Measurements from ENCODE around the gene NPIPB6.

NPIPB6 gene

DNA sequence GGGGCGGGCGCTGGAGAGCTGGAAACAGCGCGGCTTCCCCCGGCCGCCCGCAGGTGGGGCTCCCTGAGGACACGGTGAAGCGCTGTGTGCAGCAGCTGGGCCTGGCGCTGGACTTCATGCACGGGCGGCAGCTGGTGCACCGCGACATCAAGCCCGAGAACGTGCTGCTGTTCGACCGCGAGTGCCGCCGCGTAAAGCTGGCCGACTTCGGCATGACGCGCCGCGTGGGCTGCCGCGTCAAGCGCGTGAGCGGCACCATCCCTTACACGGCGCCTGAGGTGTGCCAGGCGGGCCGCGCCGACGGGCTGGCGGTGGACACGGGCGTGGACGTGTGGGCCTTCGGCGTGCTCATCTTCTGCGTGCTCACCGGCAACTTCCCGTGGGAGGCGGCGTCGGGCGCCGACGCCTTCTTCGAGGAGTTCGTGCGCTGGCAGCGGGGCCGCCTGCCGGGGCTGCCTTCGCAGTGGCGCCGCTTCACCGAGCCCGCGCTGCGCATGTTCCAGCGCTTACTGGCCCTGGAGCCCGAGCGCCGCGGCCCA lies 43.2 kb downstream of the NPIPB6 start:
- Histone ChIP-seq H3K27ac (ENCODE audit: low read length) (no peak overlapping the region), H3K27me3 (ENCODE audit: control insufficient read depth, insufficient read depth, low read length) (no peaks in the 10 kb centered on the region), H3K9ac (ENCODE audit: low read length) (no peak overlapping the region), H3K36me3 (ENCODE audit: control insufficient read depth, low read depth, low read length) (peaks cover 10% of the 10 kb centered on the region), H3K4me1 (ENCODE audit: control insufficient read depth, low read depth, low read length) (no peaks in the 10 kb centered on the region), H3K4me3 (ENCODE audit: low read length) (no peak overlapping the region), H3K9me3 (ENCODE audit: control insufficient read depth, low read depth, low read length) (no peaks in the 10 kb centered on the region)

DNA sequence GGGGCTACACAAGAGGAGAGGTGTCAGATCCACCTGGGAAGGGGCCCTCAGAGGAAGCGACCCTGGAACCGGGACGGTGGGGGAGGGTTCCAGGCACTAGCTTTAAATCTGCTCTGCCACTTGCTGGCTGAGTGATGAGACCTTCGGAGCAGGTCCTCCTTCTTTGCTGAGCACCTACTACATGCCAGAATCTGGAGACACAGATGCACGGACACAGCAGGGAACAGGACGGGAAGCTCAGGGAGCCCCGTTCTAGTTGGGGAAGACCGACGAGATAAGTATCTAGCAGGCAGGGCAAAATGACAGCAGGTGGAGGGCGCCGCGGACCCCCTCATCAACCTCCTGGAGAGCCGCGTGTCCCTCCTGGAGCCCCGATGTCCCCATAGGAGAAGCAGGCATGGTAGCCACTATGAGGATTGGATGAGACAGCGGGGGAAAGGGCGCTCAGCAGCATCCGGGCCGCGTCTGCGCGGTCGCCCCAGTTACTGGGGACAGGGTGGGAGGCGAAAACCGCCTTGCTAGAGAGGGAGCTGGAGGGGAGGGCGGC lies 43.8 kb downstream of the NPIPB6 start:
- H3K27ac ChIP-seq (ENCODE audit: low read length) = no peak overlapping the region
- peaks cover 10% of the 10 kb centered on the region for H3K36me3 ChIP-seq (ENCODE audit: control insufficient read depth, low read depth, low read length)
- H3K9me3 ChIP-seq (ENCODE audit: control insufficient read depth, low read depth, low read length) = no peaks in the 10 kb centered on the region
- no peaks in the 10 kb centered on the region for H3K27me3 ChIP-seq (ENCODE audit: control insufficient read depth, insufficient read depth, low read length)
- no peak overlapping the region for H3K4me3 ChIP-seq (ENCODE audit: low read length)
- H3K9ac ChIP-seq (ENCODE audit: low read length) = no peak overlapping the region
- H3K4me1 ChIP-seq (ENCODE audit: control insufficient read depth, low read depth, low read length) = no peaks in the 10 kb centered on the region

DNA sequence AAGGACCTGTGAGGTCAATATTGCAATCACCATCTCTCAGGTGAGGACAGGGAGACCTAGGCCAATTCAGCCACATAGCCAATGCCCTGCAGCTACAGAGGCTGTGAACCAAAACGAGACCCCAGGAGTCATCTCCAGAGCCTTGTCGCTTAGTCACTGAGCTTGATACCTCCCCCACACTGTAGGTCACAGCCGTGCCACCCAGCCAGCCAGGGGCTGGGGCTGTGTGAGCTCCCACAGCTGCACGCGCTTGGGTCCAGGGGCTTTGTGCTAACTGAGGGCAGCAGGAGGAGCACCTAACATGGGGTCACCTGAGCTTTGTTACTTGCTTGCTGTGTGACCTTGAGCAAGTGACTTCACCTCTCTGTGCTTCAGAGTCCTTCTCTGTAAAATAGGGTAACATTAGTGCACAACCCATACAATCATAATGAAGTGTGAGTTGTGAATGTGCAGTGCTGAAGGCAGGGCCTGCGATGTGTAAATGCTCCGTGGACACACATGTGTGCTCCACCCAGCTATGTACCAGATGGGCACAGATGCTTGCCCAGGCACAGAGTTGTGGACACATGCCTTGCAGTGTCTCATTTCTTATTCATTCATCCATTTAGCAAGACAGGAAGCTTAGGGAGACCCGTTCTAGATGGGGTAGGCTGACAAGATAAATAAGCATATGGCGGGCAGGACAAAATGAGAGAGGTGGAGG lies 45.1 kb downstream of the NPIPB6 start:
- no peak overlapping the region for H3K9ac ChIP-seq (ENCODE audit: low read length)
- H3K9me3 ChIP-seq (ENCODE audit: control insufficient read depth, low read depth, low read length) = no peaks in the 10 kb centered on the region
- H3K36me3 ChIP-seq (ENCODE audit: control insufficient read depth, low read depth, low read length) = peaks cover 10% of the 10 kb centered on the region
- H3K27ac ChIP-seq (ENCODE audit: low read length) = no peak overlapping the region
- no peaks in the 10 kb centered on the region for H3K27me3 ChIP-seq (ENCODE audit: control insufficient read depth, insufficient read depth, low read length)
- no peaks in the 10 kb centered on the region for H3K4me1 ChIP-seq (ENCODE audit: control insufficient read depth, low read depth, low read length)
- H3K4me3 ChIP-seq (ENCODE audit: low read length) = no peak overlapping the region

DNA sequence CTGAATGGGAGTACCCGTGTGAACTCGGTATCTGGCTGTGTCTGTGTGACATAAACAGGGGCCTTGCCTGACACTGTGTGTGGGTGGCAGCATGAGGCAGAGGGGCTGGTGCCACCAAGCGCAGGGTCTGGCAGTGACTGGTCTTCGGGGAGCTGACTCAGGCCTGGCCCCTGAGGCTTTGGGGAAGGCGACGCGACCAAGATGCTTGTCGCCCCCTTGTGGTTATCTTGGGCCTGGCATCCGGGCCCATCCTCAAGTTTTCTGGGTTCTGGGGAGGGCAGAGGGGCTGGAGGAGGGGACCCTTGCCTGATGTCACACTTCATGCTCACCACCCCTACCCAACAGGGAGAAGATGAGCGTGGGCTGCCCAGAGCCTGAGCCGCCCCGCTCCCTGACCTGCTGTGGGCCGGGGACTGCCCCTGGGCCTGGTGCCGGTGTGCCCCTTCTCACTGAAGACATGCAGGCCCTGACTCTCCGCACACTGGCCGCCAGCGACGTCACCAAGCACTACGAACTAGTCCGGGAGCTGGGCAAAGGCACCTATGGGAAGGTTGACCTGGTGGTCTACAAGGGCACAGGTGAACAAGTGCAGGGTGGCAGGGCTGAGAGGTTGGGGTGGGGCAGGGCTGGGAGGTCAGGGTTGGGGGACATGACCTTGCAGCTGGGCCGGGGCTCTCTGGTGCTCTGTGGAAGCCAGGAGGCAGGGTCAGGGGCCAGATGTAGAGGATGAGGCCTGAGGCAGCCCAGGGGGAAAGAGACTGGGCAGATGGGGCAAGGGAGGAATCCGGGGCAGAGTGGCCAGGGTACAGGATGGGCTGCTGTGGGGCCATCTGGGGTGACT lies 46.0 kb downstream of the NPIPB6 start:
- H3K27me3 ChIP-seq (ENCODE audit: control insufficient read depth, insufficient read depth, low read length) = no peaks in the 10 kb centered on the region
- H3K4me3 ChIP-seq (ENCODE audit: low read length) = no peak overlapping the region
- H3K9me3 ChIP-seq (ENCODE audit: control insufficient read depth, low read depth, low read length) = no peaks in the 10 kb centered on the region
- H3K27ac ChIP-seq (ENCODE audit: low read length) = no peak overlapping the region
- H3K36me3 ChIP-seq (ENCODE audit: control insufficient read depth, low read depth, low read length) = peaks cover 10% of the 10 kb centered on the region
- H3K9ac ChIP-seq (ENCODE audit: low read length) = no peak overlapping the region
- H3K4me1 ChIP-seq (ENCODE audit: control insufficient read depth, low read depth, low read length) = no peaks in the 10 kb centered on the region

DNA sequence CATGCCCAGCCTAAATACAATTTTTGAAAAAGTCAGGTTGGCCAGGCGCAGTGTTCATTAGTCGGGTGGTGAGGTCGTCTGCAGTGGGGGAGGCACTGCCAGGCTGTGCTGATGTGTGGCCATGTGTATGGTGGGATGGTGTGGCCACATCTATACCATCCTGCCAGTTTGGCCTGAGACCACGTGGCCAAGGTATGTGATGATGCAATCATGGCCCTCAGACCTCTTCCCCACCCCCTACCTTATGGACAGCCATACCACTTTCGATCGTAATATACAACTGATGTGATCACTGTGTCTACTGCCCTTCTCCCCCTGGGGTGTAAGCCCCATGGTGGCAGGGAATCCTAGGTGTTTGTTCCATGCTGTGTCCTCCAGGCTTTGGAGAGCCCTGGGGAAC lies 47.3 kb downstream of the NPIPB6 start:
- no peaks in the 10 kb centered on the region for H3K4me1 ChIP-seq (ENCODE audit: control insufficient read depth, low read depth, low read length)
- no peak overlapping the region for H3K9ac ChIP-seq (ENCODE audit: low read length)
- no peak overlapping the region for H3K4me3 ChIP-seq (ENCODE audit: low read length)
- H3K27me3 ChIP-seq (ENCODE audit: control insufficient read depth, insufficient read depth, low read length) = no peaks in the 10 kb centered on the region
- no peak overlapping the region for H3K27ac ChIP-seq (ENCODE audit: low read length)
- no peaks in the 10 kb centered on the region for H3K9me3 ChIP-seq (ENCODE audit: control insufficient read depth, low read depth, low read length)
- H3K36me3 ChIP-seq (ENCODE audit: control insufficient read depth, low read depth, low read length) = peaks cover 10% of the 10 kb centered on the region

DNA sequence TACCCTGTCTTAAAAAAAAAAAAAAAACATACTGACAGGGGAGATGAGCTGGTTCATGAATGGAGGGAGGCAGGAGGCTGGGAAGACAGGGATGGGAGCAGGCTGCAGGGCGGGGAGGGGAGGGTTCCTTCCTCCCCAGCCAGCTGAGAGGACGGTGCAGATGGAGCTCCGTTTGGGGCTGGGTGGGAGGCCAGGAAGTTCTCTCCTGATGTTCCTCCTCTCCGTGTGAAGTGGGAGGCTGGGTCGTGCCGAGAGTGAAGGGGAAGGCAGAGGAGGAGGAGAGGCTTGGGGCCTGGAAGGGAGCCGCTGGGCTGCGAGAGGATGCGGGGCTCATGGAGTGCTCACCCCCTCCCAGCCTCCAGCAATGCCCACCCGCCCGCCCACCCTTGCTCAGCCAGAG lies 49.7 kb downstream of the NPIPB6 start:
- peaks cover 7% of the 10 kb centered on the region for H3K36me3 ChIP-seq (ENCODE audit: control insufficient read depth, low read depth, low read length)
- H3K9me3 ChIP-seq (ENCODE audit: control insufficient read depth, low read depth, low read length) = no peaks in the 10 kb centered on the region
- no peak overlapping the region for H3K27ac ChIP-seq (ENCODE audit: low read length)
- no peaks in the 10 kb centered on the region for H3K27me3 ChIP-seq (ENCODE audit: control insufficient read depth, insufficient read depth, low read length)
- H3K4me1 ChIP-seq (ENCODE audit: control insufficient read depth, low read depth, low read length) = no peaks in the 10 kb centered on the region
- no peak overlapping the region for H3K9ac ChIP-seq (ENCODE audit: low read length)
- H3K4me3 ChIP-seq (ENCODE audit: low read length) = no peak overlapping the region

DNA sequence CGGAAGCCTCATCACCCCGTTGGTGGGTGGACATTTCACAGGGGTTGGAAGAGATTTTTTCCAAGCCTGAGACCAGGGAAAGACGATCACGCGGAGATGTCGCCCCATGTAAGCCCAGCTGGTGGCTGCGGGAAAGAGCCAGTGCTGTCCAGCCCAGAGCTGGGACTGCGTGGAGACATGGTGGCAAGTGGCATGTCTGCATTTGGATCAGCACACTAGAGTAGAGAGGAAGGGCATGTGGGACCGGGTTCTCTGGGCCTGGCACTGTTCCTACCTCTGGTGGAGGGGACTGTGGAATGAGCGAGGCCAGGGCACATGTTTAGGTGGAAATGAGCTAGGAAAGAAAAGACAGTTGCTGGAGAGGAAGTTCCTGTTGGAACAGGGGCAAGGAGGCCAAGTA lies 51.0 kb downstream of the NPIPB6 start:
- Histone ChIP-seq H3K27ac (ENCODE audit: low read length) (no peak overlapping the region), H3K36me3 (ENCODE audit: control insufficient read depth, low read depth, low read length) (peaks cover 4% of the 10 kb centered on the region), H3K4me3 (ENCODE audit: low read length) (no peak overlapping the region), H3K4me1 (ENCODE audit: control insufficient read depth, low read depth, low read length) (no peaks in the 10 kb centered on the region), H3K9ac (ENCODE audit: low read length) (no peak overlapping the region), H3K27me3 (ENCODE audit: control insufficient read depth, insufficient read depth, low read length) (no peaks in the 10 kb centered on the region), H3K9me3 (ENCODE audit: control insufficient read depth, low read depth, low read length) (no peaks in the 10 kb centered on the region)

DNA sequence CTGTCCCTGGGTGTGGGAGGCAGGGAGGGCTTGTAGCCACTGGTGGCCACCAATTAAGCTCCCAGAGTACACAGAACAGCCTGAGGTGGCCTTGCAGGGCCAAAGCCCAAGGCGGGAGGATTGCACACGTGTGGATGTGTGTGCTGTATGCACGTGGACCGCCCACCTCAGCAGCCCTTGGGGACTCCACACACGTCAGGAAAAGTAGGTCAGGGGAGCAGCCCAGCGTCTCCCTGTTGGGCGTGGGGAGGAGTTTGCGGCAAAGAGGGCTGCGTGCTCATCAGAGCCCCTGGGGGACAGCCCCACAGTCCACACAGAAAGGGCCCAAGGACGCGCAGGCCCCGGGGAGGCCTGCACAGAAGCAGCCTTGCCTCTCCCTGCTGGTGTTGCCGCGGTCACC lies 51.4 kb downstream of the NPIPB6 start:
- Histone ChIP-seq H3K4me3 (ENCODE audit: low read length) (no peak overlapping the region), H3K9ac (ENCODE audit: low read length) (no peak overlapping the region), H3K27me3 (ENCODE audit: control insufficient read depth, insufficient read depth, low read length) (no peaks in the 10 kb centered on the region), H3K4me1 (ENCODE audit: control insufficient read depth, low read depth, low read length) (no peaks in the 10 kb centered on the region), H3K9me3 (ENCODE audit: control insufficient read depth, low read depth, low read length) (no peaks in the 10 kb centered on the region), H3K36me3 (ENCODE audit: control insufficient read depth, low read depth, low read length) (peaks cover 4% of the 10 kb centered on the region), H3K27ac (ENCODE audit: low read length) (no peak overlapping the region)

DNA sequence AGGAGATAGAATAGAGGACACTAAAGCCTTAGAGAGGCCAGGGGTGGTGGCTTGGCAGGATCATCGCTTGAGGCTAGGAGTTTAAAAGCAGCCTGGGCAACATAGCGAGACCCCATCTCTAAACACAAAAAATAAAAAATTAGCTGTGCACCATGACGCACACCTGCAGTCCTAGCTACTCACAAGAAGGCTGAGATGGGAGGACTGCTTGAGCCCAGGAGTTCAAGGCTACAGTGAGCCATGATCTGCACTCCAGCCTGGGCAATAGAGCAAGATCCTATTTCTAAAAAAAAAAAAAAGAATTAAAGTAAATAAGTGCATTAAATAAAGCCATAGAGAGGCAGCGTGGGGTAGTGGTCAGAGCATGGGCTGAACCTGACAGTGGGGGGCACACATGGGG lies 51.9 kb downstream of the NPIPB6 start:
- no peaks in the 10 kb centered on the region for H3K27me3 ChIP-seq (ENCODE audit: control insufficient read depth, insufficient read depth, low read length)
- no peak overlapping the region for H3K27ac ChIP-seq (ENCODE audit: low read length)
- no peak overlapping the region for H3K9ac ChIP-seq (ENCODE audit: low read length)
- H3K36me3 ChIP-seq (ENCODE audit: control insufficient read depth, low read depth, low read length) = peaks cover 4% of the 10 kb centered on the region
- H3K4me3 ChIP-seq (ENCODE audit: low read length) = no peak overlapping the region
- H3K9me3 ChIP-seq (ENCODE audit: control insufficient read depth, low read depth, low read length) = no peaks in the 10 kb centered on the region
- H3K4me1 ChIP-seq (ENCODE audit: control insufficient read depth, low read depth, low read length) = no peaks in the 10 kb centered on the region

DNA sequence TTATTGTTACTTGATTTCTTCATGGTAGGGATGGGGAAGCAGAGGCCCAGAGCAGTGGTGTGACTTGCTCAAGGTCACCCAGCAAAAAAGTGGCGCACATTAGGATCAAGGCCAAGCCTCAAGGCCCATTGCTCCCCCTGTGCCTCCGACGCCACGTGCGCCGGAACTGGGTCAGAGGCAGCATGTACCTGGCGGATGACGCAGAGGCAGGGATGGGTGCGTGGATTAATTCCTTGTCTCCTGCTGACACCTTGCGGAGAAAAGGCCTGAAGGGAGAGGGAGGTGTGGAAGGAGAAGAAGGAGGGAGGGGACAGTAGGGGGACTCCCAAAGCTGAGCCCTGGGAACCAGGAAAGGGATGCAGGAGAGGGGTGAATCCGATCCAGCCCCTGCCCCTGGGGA lies 52.5 kb downstream of the NPIPB6 start:
- Histone ChIP-seq H3K4me1 (ENCODE audit: control insufficient read depth, low read depth, low read length) (no peaks in the 10 kb centered on the region), H3K9ac (ENCODE audit: low read length) (no peak overlapping the region), H3K27ac (ENCODE audit: low read length) (no peak overlapping the region)

DNA sequence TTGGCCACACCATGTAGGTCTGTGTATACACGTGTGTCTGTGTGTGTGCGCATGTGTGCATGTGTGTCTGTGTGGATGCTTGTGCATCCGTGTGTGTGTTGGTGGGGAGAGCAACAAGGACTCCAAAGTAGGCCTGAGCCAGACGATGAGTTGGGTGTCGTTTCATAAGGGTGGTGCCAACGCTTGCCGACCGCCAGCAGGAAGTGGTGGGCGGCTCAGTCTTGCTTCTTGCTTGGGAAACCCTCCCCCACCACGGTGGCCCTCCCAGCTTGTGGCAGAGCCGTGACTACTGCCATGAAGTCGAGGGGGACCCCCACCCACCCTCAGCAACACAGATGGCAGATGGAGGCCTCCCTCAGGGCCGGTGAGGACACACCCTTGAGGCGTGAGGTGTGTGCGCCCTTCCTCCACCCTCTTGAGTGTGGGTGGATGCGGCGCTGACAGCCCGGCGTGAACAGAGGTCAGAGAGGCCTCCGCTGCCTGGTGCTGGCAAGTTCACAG lies 53.4 kb downstream of the NPIPB6 start:
- H3K4me1 ChIP-seq (ENCODE audit: control insufficient read depth, low read depth, low read length) = no peaks in the 10 kb centered on the region
- peaks cover 4% of the 10 kb centered on the region for H3K36me3 ChIP-seq (ENCODE audit: control insufficient read depth, low read depth, low read length)
- no peaks in the 10 kb centered on the region for H3K9me3 ChIP-seq (ENCODE audit: control insufficient read depth, low read depth, low read length)
- H3K4me3 ChIP-seq (ENCODE audit: low read length) = no peak overlapping the region
- H3K27ac ChIP-seq (ENCODE audit: low read length) = no peak overlapping the region
- no peaks in the 10 kb centered on the region for H3K27me3 ChIP-seq (ENCODE audit: control insufficient read depth, insufficient read depth, low read length)
- no peak overlapping the region for H3K9ac ChIP-seq (ENCODE audit: low read length)

More for the DNA sequence above, 52.5 kb downstream of the NPIPB6 start:
- no peaks in the 10 kb centered on the region for H3K27me3 ChIP-seq (ENCODE audit: control insufficient read depth, insufficient read depth, low read length)
- no peaks in the 10 kb centered on the region for H3K9me3 ChIP-seq (ENCODE audit: control insufficient read depth, low read depth, low read length)
- H3K4me3 ChIP-seq (ENCODE audit: low read length) = no peak overlapping the region
- peaks cover 4% of the 10 kb centered on the region for H3K36me3 ChIP-seq (ENCODE audit: control insufficient read depth, low read depth, low read length)
